Cerebellar cortex (tissue), 1 donor: ENCODE results near the gene ADARB1.

Source experiments
- DNase-seq: peaks from one replicate; pipeline ENCODE4 v3.0.0-alpha.2; 2015; ENCODE audit warnings: low spot score

ADARB1 gene

GRCh38 chr21:45054927-45055612 lies 19.3 kb upstream of the ADARB1 start:
- DNase-seq: no peak

- DNase-seq: no peak
These were observed 18.5 kb upstream of the ADARB1 start for GRCh38 chr21:45055861-45056260.

- DNase-seq: no peak
These were observed 18.0 kb upstream of the ADARB1 start for GRCh38 chr21:45056296-45056904.

- no peak for DNase-seq
These were observed 17.3 kb upstream of the ADARB1 start for GRCh38 chr21:45056917-45057560.

GRCh38 chr21:45057886-45058285 lies 16.5 kb upstream of the ADARB1 start:
- DNase-seq: no peak

- no peak for DNase-seq
These were observed 15.3 kb upstream of the ADARB1 start for GRCh38 chr21:45059121-45059520.

GRCh38 chr21:45060089-45060488 lies 14.3 kb upstream of the ADARB1 start:
- no peak for DNase-seq

- DNase-seq: no peak
These were observed 13.6 kb upstream of the ADARB1 start for GRCh38 chr21:45060675-45061311.

GRCh38 chr21:45064091-45064490 lies 10.3 kb upstream of the ADARB1 start:
- DNase-seq: no peak

- DNase-seq: no peak
These were observed 9.6 kb upstream of the ADARB1 start for GRCh38 chr21:45064618-45065399.

GRCh38 chr21:45067462-45068285 lies 6.7 kb upstream of the ADARB1 start:
- DNase-seq: no peak

GRCh38 chr21:45069085-45069484 lies 5.3 kb upstream of the ADARB1 start:
- DNase-seq: no peak

GRCh38 chr21:45069711-45070110 lies 4.7 kb upstream of the ADARB1 start:
- no peak for DNase-seq

GRCh38 chr21:45071078-45071873 lies 3.1 kb upstream of the ADARB1 start:
- no peak for DNase-seq

GRCh38 chr21:45071874-45072737 lies 2.3 kb upstream of the ADARB1 start:
- DNase-seq: no peak

GRCh38 chr21:45072738-45073300 lies 1.6 kb upstream of the ADARB1 start:
- DNase-seq: no peak

- DNase-seq: peak; percentile 69
These were observed 906 bp upstream of the ADARB1 start for GRCh38 chr21:45073301-45074047.
